Gastrocnemius medialis (tissue), 4 donors: ENCODE data around the gene NLRX1. TPM values are rescaled to one million over a fixed set of nuclear protein-coding genes. Genes with fewer than 3 reads are reported as not detected.

ENCODE experiments used
- ATAC-seq, 2 donors: fragments of 150-250 bp; one replicate each; pipeline ENCODE4 v1.9.1; 2016
- DNase-seq, 2 donors: peaks; one replicate each; pipeline ENCODE4 v3.0.0-alpha.2; 2019
- H3K27ac ChIP-seq, 4 donors: fragments of 200-600 bp; sonication (generic); 1 replicate in 1 of 4; 2 replicates in 3 of 4; pipeline ENCODE4 v1.5.1; 2016 to 2018; ENCODE audit warnings: mild to moderate bottlenecking in 2 of 4, moderate library complexity in 1 of 4
- H3K27me3 ChIP-seq, 3 donors: fragments of 200-600 bp; sonication (generic) in 2 of 3; 1 replicate in 1 of 3; 2 replicates in 2 of 3; pipeline versions ENCODE4 v1.5.1 to v1.6.0; 2016 to 2019; ENCODE audit warnings: mild to moderate bottlenecking in 1 of 3, moderate library complexity in 1 of 3
- H3K36me3 ChIP-seq, 2 donors: fragments of 200-600 bp; sonication (generic) in 1 of 2; one replicate each; pipeline ENCODE4 v1.5.1; 2017 to 2018
- H3K4me1 ChIP-seq, 2 donors: fragments of 200-600 bp; sonication (generic) in 1 of 2; one replicate each; pipeline ENCODE4 v1.5.1; 2016 to 2017; ENCODE audit warnings: mild to moderate bottlenecking in 2 of 2
- H3K4me3 ChIP-seq, 4 donors: fragments of 200-600 bp; sonication (generic) in 3 of 4; 1 replicate in 1 of 4; 2 replicates in 3 of 4; pipeline ENCODE4 v1.5.1; 2016 to 2019; ENCODE audit warnings: mild to moderate bottlenecking in 2 of 4
- H3K9me3 ChIP-seq, 3 donors: fragments of 200-600 bp; sonication (generic) in 2 of 3; 1 replicate in 1 of 3; 2 replicates in 2 of 3; pipeline ENCODE4 v1.5.1; 2016 to 2019
- POLR2A ChIP-seq, 2 donors: fragments of 450-650 bp; IDR thresholded peaks; one replicate each; pipeline ENCODE4 v1.6.1; 2017; ENCODE audit warnings: antibody characterized with exemption in 2 of 2, mild to moderate bottlenecking in 2 of 2, moderate library complexity in 2 of 2
- in situ Hi-C, 4 donors: fragments of 200-750 bp; cut with MboI; loops; one replicate each; pipeline versions ENCODE4 v1.15.0 to v1.8.0; 2017; ENCODE audit warnings: low sequenced_read_pairs in 4 of 4
- intact Hi-C: fragments of 100-400 bp; cut with DNase I; formaldehyde crosslinking; loops from one replicate; pipeline ENCODE4 v1.15.1; 2023; ENCODE audit warnings: low total_unique reads
- total RNA-seq, 4 donors: library from RNA; depleted of rRNA; stranded (reverse); fragments of >200 nt; gene quantifications; one replicate each; pipeline versions ENCODE4 v1.1.0 to v1.2.3, GENCODE V29; 2016
- TF ChIP-seq, protein P1 (sequence below), 5 experiments: fragments of 450-650 bp in 3 of 5; fragments of 200-600 bp in 2 of 5; sonication (generic) in 2 of 5; IDR thresholded peaks in 4 of 5; conservative IDR thresholded peaks in 1 of 5; 1 replicate in 4 of 5; 2 replicates in 1 of 5; pipeline ENCODE4 v1.5.1; 2016 to 2019; ENCODE audit warnings: antibody characterized with exemption in 5 of 5, mild to moderate bottlenecking in 3 of 5, moderate library complexity in 3 of 5

NLRX1 gene
- total RNA-seq, 4 donors from 2014 or later, result 12.2 to 21.3 (median 16.4) TPM

GRCh38 chr11:119147604-119148333 lies 20.8 kb upstream of the NLRX1 start:
- DNase-seq (no peak), ATAC-seq (no peak)
- no peak for TF ChIP-seq POLR2A (IDR thresholded peaks at IDR 0.05)
- TF ChIP-seq, protein P1, sequence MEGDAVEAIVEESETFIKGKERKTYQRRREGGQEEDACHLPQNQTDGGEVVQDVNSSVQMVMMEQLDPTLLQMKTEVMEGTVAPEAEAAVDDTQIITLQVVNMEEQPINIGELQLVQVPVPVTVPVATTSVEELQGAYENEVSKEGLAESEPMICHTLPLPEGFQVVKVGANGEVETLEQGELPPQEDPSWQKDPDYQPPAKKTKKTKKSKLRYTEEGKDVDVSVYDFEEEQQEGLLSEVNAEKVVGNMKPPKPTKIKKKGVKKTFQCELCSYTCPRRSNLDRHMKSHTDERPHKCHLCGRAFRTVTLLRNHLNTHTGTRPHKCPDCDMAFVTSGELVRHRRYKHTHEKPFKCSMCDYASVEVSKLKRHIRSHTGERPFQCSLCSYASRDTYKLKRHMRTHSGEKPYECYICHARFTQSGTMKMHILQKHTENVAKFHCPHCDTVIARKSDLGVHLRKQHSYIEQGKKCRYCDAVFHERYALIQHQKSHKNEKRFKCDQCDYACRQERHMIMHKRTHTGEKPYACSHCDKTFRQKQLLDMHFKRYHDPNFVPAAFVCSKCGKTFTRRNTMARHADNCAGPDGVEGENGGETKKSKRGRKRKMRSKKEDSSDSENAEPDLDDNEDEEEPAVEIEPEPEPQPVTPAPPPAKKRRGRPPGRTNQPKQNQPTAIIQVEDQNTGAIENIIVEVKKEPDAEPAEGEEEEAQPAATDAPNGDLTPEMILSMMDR (IDR thresholded peaks at IDR 0.05 in 4 of 5, conservative IDR thresholded peaks at IDR 0.05 in 1 of 5), result no peak
- Histone ChIP-seq H3K27me3 (peaks cover 4 to 17% (median 10%) of the 10 kb centered on the region in 3 donors), H3K4me1 (peaks cover 4 to 14% of the 10 kb centered on the region in 2 donors), H3K4me3 (no peak overlapping the region), H3K36me3 (no peaks in the 10 kb centered on the region), H3K9me3 (no peaks in the 10 kb centered on the region), H3K27ac (no peak overlapping the region)
- intact Hi-C loops (loop anchor here (5.0 kb wide), 1 partner anchor 170 kb away; the partner anchor contains the start of gene MCAM), in situ Hi-C loops (loop anchor here in 1 of 4 donors (10.0 kb wide), 1 partner anchor 47 kb away; no protein-coding TSS in a partner anchor)

DNA sequence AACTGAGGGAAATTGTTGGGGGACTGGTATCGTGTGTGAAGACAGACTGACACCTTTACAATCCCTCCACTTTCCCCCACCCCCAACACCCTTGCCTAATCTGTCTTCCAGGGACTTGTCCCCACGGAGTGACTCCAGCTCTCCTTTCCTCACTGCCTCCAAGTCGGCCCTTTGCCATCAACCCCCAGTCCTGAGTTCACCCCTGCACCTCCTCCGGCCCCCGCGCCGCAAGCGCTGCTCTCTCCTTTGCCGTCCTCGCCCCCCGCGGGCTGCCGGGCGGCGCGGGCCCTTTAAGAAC lies 19.9 kb upstream of the NLRX1 start:
- H3K36me3 ChIP-seq, result no peaks in the 10 kb centered on the region
- in situ Hi-C loops, result loop anchor here in 1 of 4 donors (10.0 kb wide), 1 partner anchor 46 kb away; no protein-coding TSS in a partner anchor
- peak in 1 of 2 donors; percentile 13 for ATAC-seq
- H3K4me3 ChIP-seq, result peak overlapping the region; percentile 60 to 84 (median 64)
- intact Hi-C loops, result loop anchor here (5.0 kb wide), 1 partner anchor 169 kb away; the partner anchor contains the start of gene MCAM
- H3K27ac ChIP-seq, result no peak overlapping the region
- no peak for DNase-seq
- H3K27me3 ChIP-seq, result peaks cover 4 to 17% (median 10%) of the 10 kb centered on the region in 3 donors
- no peak for TF ChIP-seq POLR2A (IDR thresholded peaks at IDR 0.05)
- TF ChIP-seq, protein P1 (IDR thresholded peaks at IDR 0.05 in 4 of 5, conservative IDR thresholded peaks at IDR 0.05 in 1 of 5), result no peak
- peaks cover 4 to 14% of the 10 kb centered on the region in 2 donors for H3K4me1 ChIP-seq
- H3K9me3 ChIP-seq, result no peaks in the 10 kb centered on the region

GRCh38 chr11:119149018-119149785 lies 19.3 kb upstream of the NLRX1 start, which contains the start of gene ABCG4:
TSS of gene ABCG4 (plus strand) at chr11:119149052. CDS start at chr11:119149966, 914 bp downstream.
- DNase-seq, result no peak

DNA sequence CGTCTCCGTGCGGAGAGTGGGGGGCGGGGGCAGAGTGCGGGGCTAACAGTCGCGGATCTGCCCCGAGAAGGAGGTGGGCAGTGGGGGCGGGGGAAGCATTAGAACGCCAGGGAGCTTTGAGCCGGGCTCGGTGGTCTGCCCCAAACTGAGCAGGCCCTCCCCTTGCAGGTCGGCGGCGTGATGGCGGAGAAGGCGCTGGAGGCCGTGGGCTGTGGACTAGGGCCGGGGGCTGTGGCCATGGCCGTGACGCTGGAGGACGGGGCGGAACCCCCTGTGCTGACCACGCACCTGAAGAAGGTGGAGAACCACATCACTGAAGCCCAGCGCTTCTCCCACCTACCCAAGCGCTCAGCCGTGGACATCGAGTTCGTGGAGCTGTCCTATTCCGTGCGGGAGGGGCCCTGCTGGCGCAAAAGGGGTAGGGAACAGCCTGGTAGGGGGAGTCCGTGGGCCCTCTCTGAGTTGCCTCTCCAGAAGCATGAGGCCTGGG lies 18.7 kb upstream of the NLRX1 start:
- intact Hi-C loops, result loop anchor here (5.0 kb wide), 1 partner anchor 167 kb away; the partner anchor contains the start of gene MCAM
- no peak for ATAC-seq

More at GRCh38 chr11:119149018-119149785, 19.3 kb upstream of the NLRX1 start, which contains the start of gene ABCG4:
- peak; percentile 26 to 37 for ATAC-seq
- Histone ChIP-seq H3K4me1 (peaks cover 4 to 14% of the 10 kb centered on the region in 2 donors), H3K9me3 (no peaks in the 10 kb centered on the region), H3K36me3 (no peaks in the 10 kb centered on the region), H3K27ac (no peak within 1 kb of the TSS), H3K4me3 (peak within 1 kb of the TSS; percentile 60 to 84 (median 64)), H3K27me3 (peaks cover 4 to 17% (median 10%) of the 10 kb centered on the region in 3 donors)
- TF ChIP-seq, protein P1 (IDR thresholded peaks at IDR 0.05 in 4 of 5, conservative IDR thresholded peaks at IDR 0.05 in 1 of 5), result no peak
- no peak for TF ChIP-seq POLR2A (IDR thresholded peaks at IDR 0.05)
- in situ Hi-C loops, result loop anchor here in 1 of 4 donors (10.0 kb wide), 1 partner anchor 46 kb away; no protein-coding TSS in a partner anchor
- intact Hi-C loops, result loop anchor here (5.0 kb wide), 1 partner anchor 168 kb away; the partner anchor contains the start of gene MCAM

More for the DNA sequence above, 18.7 kb upstream of the NLRX1 start:
- Histone ChIP-seq H3K4me1 (peaks cover 4 to 11% of the 10 kb centered on the region in 2 donors), H3K27ac (no peak overlapping the region), H3K27me3 (peaks cover 4 to 17% (median 10%) of the 10 kb centered on the region in 3 donors), H3K9me3 (no peaks in the 10 kb centered on the region), H3K4me3 (peak overlapping the region; percentile 60 to 84 (median 64)), H3K36me3 (no peaks in the 10 kb centered on the region)
- in situ Hi-C loops, result loop anchor here in 1 of 4 donors (10.0 kb wide), 1 partner anchor 45 kb away; no protein-coding TSS in a partner anchor
- TF ChIP-seq POLR2A (IDR thresholded peaks at IDR 0.05), result no peak
- DNase-seq, result no peak
